GM12878 (cell line): Measurements from ENCODE around the gene ZBTB9. TPM values are rescaled to one million over a fixed set of nuclear protein-coding genes. Genes with fewer than 3 reads are reported as not detected.
A peak's percentile ranks its signal among the peaks of the same experiment; 100 is the strongest.

Experiments
- BACH1 ChIP-seq: fragments of 450-650 bp; IDR thresholded peaks from 2 replicates; pipeline ENCODE4 v1.6.1; 2017; ENCODE audit warnings: mild to moderate bottlenecking, borderline replicate concordance
- EZH2 ChIP-seq: IDR thresholded peaks from 2 replicates; pipeline ENCODE4 v1.6.1; 2012; ENCODE audit warnings: low read depth, mild to moderate bottlenecking, control low read depth, inconsistent platforms, low read length, borderline replicate concordance; ENCODE audit not compliant: control insufficient read depth
- KLF5 ChIP-seq: fragments of 450-650 bp; IDR thresholded peaks from 2 replicates; pipeline ENCODE4 v1.6.1; 2014; ENCODE audit warnings: mild to moderate bottlenecking; ENCODE audit not compliant: partially characterized antibody
- MEF2B ChIP-seq: fragments of 450-650 bp; IDR thresholded peaks from 2 replicates; pipeline ENCODE4 v1.6.1; 2018; ENCODE audit warnings: mild to moderate bottlenecking, moderate library complexity; ENCODE audit not compliant: partially characterized antibody, poor library complexity, severe bottlenecking
- MTA2 ChIP-seq: fragments of 450-650 bp; IDR thresholded peaks from 2 replicates; pipeline ENCODE4 v1.6.1; 2016; ENCODE audit warnings: low read depth, mild to moderate bottlenecking, moderate library complexity
- NR2C2 ChIP-seq: IDR thresholded peaks from 2 replicates; pipeline ENCODE4 v1.6.1; 2011; ENCODE audit warnings: borderline replicate concordance, low read depth; ENCODE audit not compliant: control insufficient read depth, insufficient read length
- POLR2A ChIP-seq: IDR thresholded peaks from 2 replicates; pipeline ENCODE4 v1.6.1; 2011; ENCODE audit warnings: low read depth, mild to moderate bottlenecking, low read length
- POLR2AphosphoS5 ChIP-seq: IDR thresholded peaks from 2 replicates; pipeline ENCODE4 v1.6.1; 2011; ENCODE audit warnings: mild to moderate bottlenecking, low read length, inconsistent platforms
- RELA ChIP-seq: fragments of 450-650 bp; IDR thresholded peaks from 2 replicates; pipeline ENCODE4 v1.8.0; 2014; ENCODE audit warnings: borderline replicate concordance; ENCODE audit not compliant: partially characterized antibody
- SMAD5 ChIP-seq: IDR thresholded peaks from 2 replicates; pipeline ENCODE4 v1.6.1; 2016; ENCODE audit warnings: antibody characterized with exemption, low read depth
- SP1 ChIP-seq: IDR thresholded peaks from one replicate; pipeline ENCODE4 v1.6.1; 2011; ENCODE audit warnings: low read depth, low read length
- STAT3 ChIP-seq: IDR thresholded peaks from 2 replicates; pipeline ENCODE4 v1.6.1; 2011; ENCODE audit warnings: low read depth, low read length, improper control_type of control experiment
- ZBED1 ChIP-seq: IDR thresholded peaks from 2 replicates; pipeline ENCODE4 v1.6.1; 2016; ENCODE audit warnings: borderline replicate concordance
- ZNF207 ChIP-seq: fragments of 450-650 bp; IDR thresholded peaks from 2 replicates; pipeline ENCODE4 v1.6.1; 2014; ENCODE audit warnings: antibody characterized with exemption, mild to moderate bottlenecking, borderline replicate concordance
- polyA plus RNA-seq, 11 experiments: library from polyadenylated mRNA; depleted of rRNA in 4 of 11; unstranded in 6 of 11; stranded (reverse) in 5 of 11; fragments of >200 nt; fragmentation: Nextera tagmentation in 4 of 11; fragmentation: Illumina TruSeq in 1 of 11; extraction: Ambion mirVana in 4 of 11; extraction: Trizol in 1 of 11; gene quantifications; 1 replicate in 1 of 11; 2 replicates in 10 of 11; pipeline versions ENCODE4 v1.2.1 to v1.2.3, GENCODE V29; 2011 to 2016; ENCODE audit warnings: inconsistent platforms in 2 of 11, missing spikeins in 2 of 11, low read depth in 1 of 11
- total RNA-seq, 4 experiments: library from RNA; depleted of rRNA in 3 of 4; stranded (reverse); fragments of >200 nt in 3 of 4; fragmentation: Illumina TruSeq in 1 of 4; extraction: Trizol in 1 of 4; gene quantifications; 2 replicates each; pipeline versions ENCODE4 v1.2.1 to v1.2.3, GENCODE V29; 2013 to 2021
- TF ChIP-seq, protein P1 (sequence below): IDR thresholded peaks from 2 replicates; pipeline ENCODE4 v1.6.1; 2011; ENCODE audit warnings: mild to moderate bottlenecking, low read depth, low read length, moderate library complexity; ENCODE audit not compliant: insufficient replicate concordance
- TF ChIP-seq, protein P2 (sequence below): IDR thresholded peaks from 2 replicates; pipeline ENCODE4 v1.6.1; 2012; ENCODE audit warnings: low read length, inconsistent platforms
- TF ChIP-seq, protein P3 (sequence below): fragments of 450-650 bp; IDR thresholded peaks from 2 replicates; pipeline ENCODE4 v1.6.1; 2016; ENCODE audit warnings: mild to moderate bottlenecking, moderate library complexity, borderline replicate concordance
- TF ChIP-seq, protein P4 (sequence below): IDR thresholded peaks from 2 replicates; pipeline ENCODE4 v1.6.1; 2011; ENCODE audit warnings: low read depth, low read length, improper control_type of control experiment, borderline replicate concordance

Gene ZBTB9
- total and polyA plus RNA-seq, 10 of the 15 experiments (the other 5 are each of a cell fraction or from before 2014, with no cell fraction given): 1.5 to 12.7 (median 6.9) TPM

DNA sequence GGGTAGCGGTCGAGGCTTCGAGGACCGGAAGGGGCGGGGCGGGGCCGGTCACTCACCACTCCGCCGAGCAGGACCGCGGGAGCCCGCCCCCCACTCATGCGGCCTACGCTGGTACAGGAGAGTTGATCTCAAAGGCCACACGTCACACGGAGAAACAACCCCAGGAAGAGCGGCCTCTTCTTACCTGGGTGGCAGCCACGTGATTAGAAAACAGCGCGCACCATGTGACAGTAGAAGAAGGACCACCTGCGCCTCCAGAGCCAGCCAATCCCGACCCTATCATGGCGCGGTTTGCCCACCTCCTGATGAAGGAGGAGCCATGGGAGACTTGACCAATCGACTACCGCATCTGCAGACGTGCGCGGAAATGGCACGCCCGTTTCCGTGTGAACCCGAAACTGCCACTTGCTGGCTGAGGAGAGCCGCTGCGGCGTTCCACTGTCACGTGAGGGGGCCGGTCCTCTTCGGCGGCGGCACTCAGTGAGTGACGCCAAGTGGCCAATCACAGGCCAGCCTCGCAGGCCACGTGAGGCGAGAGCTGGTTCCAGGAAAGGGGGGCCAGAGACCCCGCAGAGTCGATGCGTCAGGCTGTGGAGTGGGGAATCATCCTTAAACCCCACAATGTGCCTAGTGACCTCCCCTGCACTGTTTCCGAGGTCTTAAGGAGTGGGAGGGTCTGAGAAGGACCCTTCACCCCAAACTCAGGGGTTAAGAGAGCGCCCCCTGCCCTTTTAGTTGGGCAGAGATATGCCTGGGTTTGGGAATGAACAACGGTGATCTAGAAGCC is 36.3 kb upstream of the ZBTB9 start, which contains the start of gene CUTA (continued):
- peak; percentile 20; the same call in 1 of the 2 replicates for TF ChIP-seq BACH1
- TF ChIP-seq, protein P1, sequence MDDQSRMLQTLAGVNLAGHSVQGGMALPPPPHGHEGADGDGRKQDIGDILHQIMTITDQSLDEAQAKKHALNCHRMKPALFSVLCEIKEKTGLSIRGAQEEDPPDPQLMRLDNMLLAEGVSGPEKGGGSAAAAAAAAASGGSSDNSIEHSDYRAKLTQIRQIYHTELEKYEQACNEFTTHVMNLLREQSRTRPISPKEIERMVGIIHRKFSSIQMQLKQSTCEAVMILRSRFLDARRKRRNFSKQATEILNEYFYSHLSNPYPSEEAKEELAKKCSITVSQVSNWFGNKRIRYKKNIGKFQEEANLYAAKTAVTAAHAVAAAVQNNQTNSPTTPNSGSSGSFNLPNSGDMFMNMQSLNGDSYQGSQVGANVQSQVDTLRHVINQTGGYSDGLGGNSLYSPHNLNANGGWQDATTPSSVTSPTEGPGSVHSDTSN: peak; percentile 2
- TF ChIP-seq SMAD5: no peak
- TF ChIP-seq NR2C2: no peak
- TF ChIP-seq RELA: peak; percentile 98
- TF ChIP-seq EZH2: no peak
- TF ChIP-seq, protein P2, sequence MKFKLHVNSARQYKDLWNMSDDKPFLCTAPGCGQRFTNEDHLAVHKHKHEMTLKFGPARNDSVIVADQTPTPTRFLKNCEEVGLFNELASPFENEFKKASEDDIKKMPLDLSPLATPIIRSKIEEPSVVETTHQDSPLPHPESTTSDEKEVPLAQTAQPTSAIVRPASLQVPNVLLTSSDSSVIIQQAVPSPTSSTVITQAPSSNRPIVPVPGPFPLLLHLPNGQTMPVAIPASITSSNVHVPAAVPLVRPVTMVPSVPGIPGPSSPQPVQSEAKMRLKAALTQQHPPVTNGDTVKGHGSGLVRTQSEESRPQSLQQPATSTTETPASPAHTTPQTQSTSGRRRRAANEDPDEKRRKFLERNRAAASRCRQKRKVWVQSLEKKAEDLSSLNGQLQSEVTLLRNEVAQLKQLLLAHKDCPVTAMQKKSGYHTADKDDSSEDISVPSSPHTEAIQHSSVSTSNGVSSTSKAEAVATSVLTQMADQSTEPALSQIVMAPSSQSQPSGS: no peak
- no peak; the same call in 1 of the 2 replicates for TF ChIP-seq MTA2
- TF ChIP-seq POLR2AphosphoS5: peak; percentile 82
- TF ChIP-seq STAT3: no peak
- no peak for TF ChIP-seq SP1
- peak; percentile 86 for TF ChIP-seq POLR2A
- TF ChIP-seq, protein P3, sequence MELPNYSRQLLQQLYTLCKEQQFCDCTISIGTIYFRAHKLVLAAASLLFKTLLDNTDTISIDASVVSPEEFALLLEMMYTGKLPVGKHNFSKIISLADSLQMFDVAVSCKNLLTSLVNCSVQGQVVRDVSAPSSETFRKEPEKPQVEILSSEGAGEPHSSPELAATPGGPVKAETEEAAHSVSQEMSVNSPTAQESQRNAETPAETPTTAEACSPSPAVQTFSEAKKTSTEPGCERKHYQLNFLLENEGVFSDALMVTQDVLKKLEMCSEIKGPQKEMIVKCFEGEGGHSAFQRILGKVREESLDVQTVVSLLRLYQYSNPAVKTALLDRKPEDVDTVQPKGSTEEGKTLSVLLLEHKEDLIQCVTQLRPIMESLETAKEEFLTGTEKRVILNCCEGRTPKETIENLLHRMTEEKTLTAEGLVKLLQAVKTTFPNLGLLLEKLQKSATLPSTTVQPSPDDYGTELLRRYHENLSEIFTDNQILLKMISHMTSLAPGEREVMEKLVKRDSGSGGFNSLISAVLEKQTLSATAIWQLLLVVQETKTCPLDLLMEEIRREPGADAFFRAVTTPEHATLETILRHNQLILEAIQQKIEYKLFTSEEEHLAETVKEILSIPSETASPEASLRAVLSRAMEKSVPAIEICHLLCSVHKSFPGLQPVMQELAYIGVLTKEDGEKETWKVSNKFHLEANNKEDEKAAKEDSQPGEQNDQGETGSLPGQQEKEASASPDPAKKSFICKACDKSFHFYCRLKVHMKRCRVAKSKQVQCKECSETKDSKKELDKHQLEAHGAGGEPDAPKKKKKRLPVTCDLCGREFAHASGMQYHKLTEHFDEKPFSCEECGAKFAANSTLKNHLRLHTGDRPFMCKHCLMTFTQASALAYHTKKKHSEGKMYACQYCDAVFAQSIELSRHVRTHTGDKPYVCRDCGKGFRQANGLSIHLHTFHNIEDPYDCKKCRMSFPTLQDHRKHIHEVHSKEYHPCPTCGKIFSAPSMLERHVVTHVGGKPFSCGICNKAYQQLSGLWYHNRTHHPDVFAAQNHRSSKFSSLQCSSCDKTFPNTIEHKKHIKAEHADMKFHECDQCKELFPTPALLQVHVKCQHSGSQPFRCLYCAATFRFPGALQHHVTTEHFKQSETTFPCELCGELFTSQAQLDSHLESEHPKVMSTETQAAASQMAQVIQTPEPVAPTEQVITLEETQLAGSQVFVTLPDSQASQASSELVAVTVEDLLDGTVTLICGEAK: peak; percentile 62; the same call in 1 of the 2 replicates
- peak; percentile 51 for TF ChIP-seq MEF2B
- TF ChIP-seq ZBED1: no peak; the same call in 1 of the 2 replicates
- TF ChIP-seq ZNF207: peak; percentile 25; the same call in 1 of the 2 replicates
- peak; percentile 80 for TF ChIP-seq KLF5
- TF ChIP-seq, protein P4, sequence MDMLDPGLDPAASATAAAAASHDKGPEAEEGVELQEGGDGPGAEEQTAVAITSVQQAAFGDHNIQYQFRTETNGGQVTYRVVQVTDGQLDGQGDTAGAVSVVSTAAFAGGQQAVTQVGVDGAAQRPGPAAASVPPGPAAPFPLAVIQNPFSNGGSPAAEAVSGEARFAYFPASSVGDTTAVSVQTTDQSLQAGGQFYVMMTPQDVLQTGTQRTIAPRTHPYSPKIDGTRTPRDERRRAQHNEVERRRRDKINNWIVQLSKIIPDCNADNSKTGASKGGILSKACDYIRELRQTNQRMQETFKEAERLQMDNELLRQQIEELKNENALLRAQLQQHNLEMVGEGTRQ: peak; percentile 96
